Measurements from ENCODE around the gene RITA1.

RITA1 gene

DNA sequence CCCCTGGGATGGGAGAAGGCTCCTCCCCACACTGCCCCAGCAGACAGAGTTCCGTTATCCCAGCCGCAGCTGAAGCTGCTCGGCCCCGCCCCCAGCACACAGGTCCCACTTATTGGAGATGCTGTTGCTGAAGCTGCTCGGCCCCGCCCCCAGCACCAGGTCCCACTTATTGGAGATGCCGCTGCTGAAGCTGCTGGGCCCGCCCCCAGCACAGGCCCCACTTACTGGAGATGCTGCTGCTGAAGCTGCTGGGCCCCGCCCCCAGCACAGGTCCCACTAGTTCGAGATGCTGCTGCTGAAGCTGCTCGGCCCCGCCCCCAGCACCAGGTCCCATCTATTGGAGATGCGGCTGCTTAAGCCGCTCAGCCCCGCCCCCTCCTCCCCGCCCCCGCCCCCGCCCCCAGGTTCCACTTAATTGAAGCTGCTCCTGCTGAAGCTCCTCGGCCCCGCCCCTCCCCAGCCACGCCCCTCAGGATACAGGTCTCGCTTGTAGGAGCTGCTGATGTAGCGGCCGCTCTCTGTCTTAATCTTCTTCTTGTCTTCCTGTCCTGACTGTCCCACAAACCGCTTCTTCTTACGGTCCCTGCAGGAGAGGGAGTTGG is 24.0 kb upstream of the RITA1 start:
- no peak for DNase-seq (ENCODE audit: low read depth)

GRCh38 chr12:113162102-113163029 is 23.2 kb upstream of the RITA1 start:
- in situ Hi-C loops (cut with HindIII; ENCODE audit: low sequenced_read_pairs): loop anchor here (25.0 kb wide), 1 partner anchor 100 kb away; the partner anchor contains the start of gene DTX1
- H3K4me3 ChIP-seq (ENCODE audit: low read depth, low read length): no peak overlapping the region
- no peak for DNase-seq (ENCODE audit: low read depth)
- TF ChIP-seq, protein P1, sequence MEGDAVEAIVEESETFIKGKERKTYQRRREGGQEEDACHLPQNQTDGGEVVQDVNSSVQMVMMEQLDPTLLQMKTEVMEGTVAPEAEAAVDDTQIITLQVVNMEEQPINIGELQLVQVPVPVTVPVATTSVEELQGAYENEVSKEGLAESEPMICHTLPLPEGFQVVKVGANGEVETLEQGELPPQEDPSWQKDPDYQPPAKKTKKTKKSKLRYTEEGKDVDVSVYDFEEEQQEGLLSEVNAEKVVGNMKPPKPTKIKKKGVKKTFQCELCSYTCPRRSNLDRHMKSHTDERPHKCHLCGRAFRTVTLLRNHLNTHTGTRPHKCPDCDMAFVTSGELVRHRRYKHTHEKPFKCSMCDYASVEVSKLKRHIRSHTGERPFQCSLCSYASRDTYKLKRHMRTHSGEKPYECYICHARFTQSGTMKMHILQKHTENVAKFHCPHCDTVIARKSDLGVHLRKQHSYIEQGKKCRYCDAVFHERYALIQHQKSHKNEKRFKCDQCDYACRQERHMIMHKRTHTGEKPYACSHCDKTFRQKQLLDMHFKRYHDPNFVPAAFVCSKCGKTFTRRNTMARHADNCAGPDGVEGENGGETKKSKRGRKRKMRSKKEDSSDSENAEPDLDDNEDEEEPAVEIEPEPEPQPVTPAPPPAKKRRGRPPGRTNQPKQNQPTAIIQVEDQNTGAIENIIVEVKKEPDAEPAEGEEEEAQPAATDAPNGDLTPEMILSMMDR (IDR thresholded peaks at IDR 0.05; ENCODE audit: low read depth, low read length, missing control alignments): no peak

More for the DNA sequence above, 24.0 kb upstream of the RITA1 start:
- TF ChIP-seq, protein P1 (IDR thresholded peaks at IDR 0.05; ENCODE audit: low read depth, low read length, missing control alignments): no peak
- no peak overlapping the region for H3K4me3 ChIP-seq (ENCODE audit: low read depth, low read length)
- in situ Hi-C loops (cut with HindIII; ENCODE audit: low sequenced_read_pairs): loop anchor here (25.0 kb wide), 1 partner anchor 99 kb away; the partner anchor contains the start of gene DTX1

DNA sequence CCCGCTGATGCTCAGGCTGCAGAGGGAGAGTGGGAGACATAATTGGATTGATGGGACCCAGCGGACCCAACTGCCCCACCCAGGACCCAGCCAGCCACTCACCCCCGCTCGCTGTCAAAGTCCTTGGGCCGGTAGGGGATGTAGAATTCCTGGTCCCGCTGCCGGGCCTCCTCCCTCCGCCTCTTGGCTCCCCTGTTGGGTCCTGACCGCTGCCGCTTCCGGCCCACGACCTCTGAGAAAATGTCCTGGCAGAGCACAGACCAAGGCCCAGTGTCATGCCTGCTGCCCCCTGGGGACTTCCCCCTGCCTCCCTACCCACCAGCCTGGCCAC is 22.5 kb upstream of the RITA1 start:
- in situ Hi-C loops (cut with HindIII; ENCODE audit: low sequenced_read_pairs): loop anchor here (25.0 kb wide), 1 partner anchor 101 kb away; the partner anchor contains the start of gene DTX1
- no peak overlapping the region for H3K4me3 ChIP-seq (ENCODE audit: low read depth, low read length)
- no peak for DNase-seq (ENCODE audit: low read depth)
- TF ChIP-seq, protein P1 (IDR thresholded peaks at IDR 0.05; ENCODE audit: low read depth, low read length, missing control alignments): no peak

DNA sequence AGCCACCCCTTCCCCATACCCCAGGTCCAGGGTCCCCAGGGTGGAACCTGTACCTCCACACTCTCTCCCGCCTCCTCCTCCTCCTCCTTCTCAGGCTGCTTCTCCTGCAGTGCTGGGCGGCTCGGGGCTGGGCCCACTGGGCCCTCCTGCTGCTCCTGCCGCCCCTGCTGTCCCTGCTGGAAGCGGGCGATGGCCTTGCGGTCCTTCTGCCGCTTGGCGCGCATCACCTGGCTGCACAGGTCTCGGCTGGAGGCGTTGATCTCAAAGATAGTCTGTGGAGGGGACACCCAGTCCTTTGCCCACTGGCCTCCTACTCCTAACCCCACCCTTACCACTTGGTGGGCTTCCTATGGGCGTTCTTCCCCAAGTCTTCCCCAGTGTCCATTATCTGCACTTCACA is 21.5 kb upstream of the RITA1 start:
- TF ChIP-seq, protein P1 (IDR thresholded peaks at IDR 0.05; ENCODE audit: low read depth, low read length, missing control alignments): no peak
- in situ Hi-C loops (cut with HindIII; ENCODE audit: low sequenced_read_pairs): loop anchor here (25.0 kb wide), 1 partner anchor 102 kb away; the partner anchor contains the start of gene DTX1
- no peak for DNase-seq (ENCODE audit: low read depth)
- no peak overlapping the region for H3K4me3 ChIP-seq (ENCODE audit: low read depth, low read length)

- no peak overlapping the region for H3K4me3 ChIP-seq (ENCODE audit: low read depth, low read length)
- in situ Hi-C loops (cut with HindIII; ENCODE audit: low sequenced_read_pairs): loop anchor here (25.0 kb wide), 1 partner anchor 103 kb away; the partner anchor contains the start of gene DTX1
- DNase-seq (ENCODE audit: low read depth): no peak
- TF ChIP-seq, protein P1 (IDR thresholded peaks at IDR 0.05; ENCODE audit: low read depth, low read length, missing control alignments): no peak
These were observed 19.7 kb upstream of the RITA1 start for GRCh38 chr12:113165521-113166450.

GRCh38 chr12:113167868-113168267 is 17.7 kb upstream of the RITA1 start:
- TF ChIP-seq, protein P1 (IDR thresholded peaks at IDR 0.05; ENCODE audit: low read depth, low read length, missing control alignments): no peak
- in situ Hi-C loops (cut with HindIII; ENCODE audit: low sequenced_read_pairs): loop anchor here (25.0 kb wide), 1 partner anchor 106 kb away; the partner anchor contains the start of gene DTX1
- H3K4me3 ChIP-seq (ENCODE audit: low read depth, low read length): no peak overlapping the region
- DNase-seq (ENCODE audit: low read depth): no peak

All from astrocyte of the cerebellum (primary cell).